BJ (cell line): ENCODE data around the gene GOLGA8B. TPM values are rescaled to one million over a fixed set of nuclear protein-coding genes. Genes with fewer than 3 reads are reported as not detected.
"Not testable (repeated sequence)": the region's sequence is repeated elsewhere in the genome, so short reads cannot be mapped to it uniquely, and the experiment has no call there.

Source experiments
- CTCF ChIA-PET: fragments of 350-600 bp; formaldehyde crosslinking; extraction: SDS; loops from one replicate; lab custom pipeline; 2021; ENCODE audit warnings: antibody characterized with exemption, inconsistent platforms; lab: Yijun Ruan, JAX
- POLR2A ChIA-PET: fragments of 300-600 bp; sonication (Branson Sonifier 250); formaldehyde crosslinking; extraction: SDS; loops from one replicate; lab custom pipeline; 2021; ENCODE audit warnings: antibody characterized with exemption; lab: Charles Lee
- DNase-seq: peaks from one replicate; pipeline ENCODE4 v3.0.0-alpha.2; 2011; ENCODE audit warnings: low read depth
- H3K27me3 ChIP-seq: 2 replicates; pipeline ENCODE4 v1.6.0; 2011; ENCODE audit warnings: low read length; ENCODE audit not compliant: control insufficient read depth, insufficient read depth
- H3K36me3 ChIP-seq: 2 replicates; pipeline ENCODE4 v1.5.1; 2011; ENCODE audit warnings: low read length; ENCODE audit not compliant: control insufficient read depth, insufficient read depth
- H3K4me3 ChIP-seq: 2 replicates; pipeline ENCODE4 v1.5.1; 2011; ENCODE audit warnings: low read depth, mild to moderate bottlenecking, control low read depth, low read length
- polyA plus RNA-seq: library from polyadenylated mRNA; depleted of rRNA; stranded (reverse); fragments of >200 nt; gene quantifications from 2 replicates; pipeline ENCODE4 v1.2.3, GENCODE V29; 2011; rRNA removed
- small RNA-seq: library from RNA; depleted of rRNA; stranded (forward); fragments of <200 nt; gene quantifications from one replicate; pipeline ENCODE3, GENCODE V24; 2012; ENCODE audit warnings: low replicate concordance, low read depth; ENCODE audit not compliant: insufficient read length

The GOLGA8B gene
- polyA plus RNA-seq, 1 experiment: 30.4 TPM

GRCh38 chr15:34554126-34554525 lies 29.3 kb downstream of the GOLGA8B start:
- H3K4me3 ChIP-seq, CTCF ChIA-PET, H3K36me3 ChIP-seq, POLR2A ChIA-PET, DNase-seq, H3K27me3 ChIP-seq: not testable (repeated sequence)

DNA sequence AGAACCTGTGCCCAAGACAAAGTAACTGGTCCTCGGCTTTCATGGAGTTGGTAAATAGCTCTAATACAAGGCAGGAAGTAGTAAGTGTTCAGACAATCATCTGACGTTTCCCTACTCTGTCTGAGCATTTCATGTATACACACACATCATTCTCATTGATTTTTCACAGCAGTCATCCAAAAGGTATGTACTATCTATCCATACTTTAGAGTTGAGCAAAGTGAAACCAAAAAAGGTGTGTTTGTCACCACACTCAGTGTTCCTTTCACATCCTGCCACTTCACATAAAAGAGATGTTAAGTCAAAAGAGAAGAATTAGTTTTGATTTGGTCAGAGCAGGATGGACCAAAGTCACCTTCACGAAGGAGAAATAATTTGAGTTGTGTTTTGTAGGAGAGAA lies 33.3 kb downstream of the GOLGA8B start:
- H3K36me3 ChIP-seq, CTCF ChIA-PET, H3K27me3 ChIP-seq, DNase-seq, H3K4me3 ChIP-seq, POLR2A ChIA-PET: not testable (repeated sequence)

- H3K4me3 ChIP-seq, H3K36me3 ChIP-seq, H3K27me3 ChIP-seq, POLR2A ChIA-PET, DNase-seq, CTCF ChIA-PET: not testable (repeated sequence)
Measured at GRCh38 chr15:34549381-34549809, 34.1 kb downstream of the GOLGA8B start.

DNA sequence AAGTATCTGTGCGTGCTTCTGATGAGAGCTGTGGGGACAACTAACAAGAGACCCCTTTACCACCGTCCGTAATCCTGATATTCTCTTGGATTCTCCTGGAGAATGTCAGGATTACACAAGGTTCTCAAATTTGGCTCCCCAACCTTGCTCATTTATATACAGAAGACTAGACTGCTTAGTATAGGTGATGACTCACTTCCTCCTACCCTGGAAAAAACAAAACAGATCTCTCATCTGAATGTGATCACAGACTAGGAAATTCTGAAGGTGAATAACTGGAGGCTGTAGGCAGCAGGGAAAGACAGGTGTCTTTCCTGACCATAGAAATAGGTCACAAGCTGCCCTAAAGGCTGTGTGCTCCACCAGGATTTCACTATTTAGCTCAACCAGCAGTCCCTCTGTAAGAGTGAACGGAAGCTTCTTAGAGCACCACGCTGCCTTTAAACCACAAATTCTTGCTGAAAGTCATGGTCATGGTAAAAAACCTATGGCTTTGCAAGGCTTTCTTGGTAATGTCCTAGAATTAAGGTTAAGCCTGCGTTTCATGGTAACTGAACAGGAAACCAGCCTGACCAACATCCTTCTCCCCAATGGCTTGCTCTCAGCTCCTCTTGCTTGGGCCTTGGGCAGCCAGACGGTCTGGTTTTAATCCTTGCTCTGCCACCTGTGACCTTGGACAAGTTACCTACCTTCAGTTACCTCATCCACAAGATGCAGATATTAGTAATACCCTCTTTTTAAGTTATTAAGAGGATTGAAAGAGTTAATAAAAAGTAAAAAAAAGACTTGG lies 39.4 kb downstream of the GOLGA8B start:
- POLR2A ChIA-PET: not testable (repeated sequence)

GRCh38 chr15:34535857-34536256 lies 47.6 kb downstream of the GOLGA8B start:
- H3K36me3 ChIP-seq, CTCF ChIA-PET, POLR2A ChIA-PET, H3K4me3 ChIP-seq, DNase-seq, H3K27me3 ChIP-seq: not testable (repeated sequence)

More for the DNA sequence above, 39.4 kb downstream of the GOLGA8B start:
- H3K27me3 ChIP-seq, H3K36me3 ChIP-seq, H3K4me3 ChIP-seq, DNase-seq, CTCF ChIA-PET: not testable (repeated sequence)

Small RNA genes within 50 kb of the gene (small RNA-seq; reads per million reads assigned to genes)
- not detected for gene RF00425

Other genes starting within 250 kb of the GOLGA8B start
- gene SLC12A6, start 245.9 kb downstream of the GOLGA8B start, polyA plus RNA-seq: 20.2 and 21.1 TPM in 2 replicates
- 345 and 352 TPM in 2 replicates for gene NOP10, start 240.5 kb downstream of the GOLGA8B start, polyA plus RNA-seq
- gene NUTM1, start 240.3 kb downstream of the GOLGA8B start, polyA plus RNA-seq: not detected in 2 replicates
- gene LPCAT4, start 216.5 kb downstream of the GOLGA8B start, polyA plus RNA-seq: 29.5 and 45.3 TPM in 2 replicates
- 12.7 and 19.2 TPM in 2 replicates for gene GOLGA8A, start 145.8 kb downstream of the GOLGA8B start, polyA plus RNA-seq
- not detected in 2 replicates for gene GJD2, start 171.3 kb upstream of the GOLGA8B start, polyA plus RNA-seq
- gene ACTC1, start 211.9 kb upstream of the GOLGA8B start, polyA plus RNA-seq: 7.6 and 15.2 TPM in 2 replicates